Right cardiac atrium (tissue), 5 donors: ENCODE measurements around the gene UPB1. TPM values are rescaled to one million over a fixed set of nuclear protein-coding genes. Genes with fewer than 3 reads are reported as not detected.

Experiments
- ATAC-seq, 2 donors: fragments of 200-7000 bp; cut with Tn5 transposase; one replicate each; pipeline versions ENCODE4 v1.8.0 to v1.9.1; 2020; ENCODE audit warnings: moderate library complexity in 2 of 2, mild to moderate bottlenecking in 1 of 2
- DNase-seq, 3 donors: peaks; one replicate each; pipeline ENCODE4 v3.0.0-alpha.2; 2020
- H3K27ac ChIP-seq: one replicate; pipeline ENCODE4 v1.5.1; 2013; ENCODE audit warnings: mild to moderate bottlenecking, low read length, control low read depth, moderate library complexity
- H3K27me3 ChIP-seq: one replicate; pipeline ENCODE4 v1.6.1; 2013; ENCODE audit not compliant: control insufficient read depth, insufficient read depth
- H3K4me1 ChIP-seq: one replicate; pipeline ENCODE4 v1.6.1; 2013; ENCODE audit warnings: low read length; ENCODE audit not compliant: control insufficient read depth, insufficient read depth
- H3K4me3 ChIP-seq: one replicate; pipeline ENCODE4 v1.5.1; 2013; ENCODE audit warnings: low read length, control low read depth
- H3K9me3 ChIP-seq: one replicate; pipeline ENCODE4 v1.6.1; 2013; ENCODE audit warnings: low read length; ENCODE audit not compliant: control insufficient read depth
- WGBS: extraction: QIAGEN DNeasy Blood & Tissue Kit; methylation state at CpG from one replicate; pipeline ENCODE4 v1.1.7; 2013; 5-methylcytosine and 5-hydroxymethylcytosine counted together
- intact Hi-C, 4 donors: fragments of 100-400 bp; cut with DNase I; formaldehyde crosslinking; loops; one replicate each; pipeline versions ENCODE4 v1.11.0 to v1.14.0; 2022 to 2023
- polyA plus RNA-seq: library from polyadenylated mRNA; stranded (reverse); fragments of 200-250 nt; gene quantifications from one replicate; pipeline ENCODE4 v1.2.3, GENCODE V29; 2013
- total RNA-seq, 4 donors: library from RNA; stranded (reverse); fragmentation: NEBNext Ultra II Directional; extraction: Animal tissue kit (Norgen Biotek cat#: 25700); gene quantifications; one replicate each; pipeline ENCODE4 v1.2.1, GENCODE V29; 2021
- donor health status: healthy with polysubstance abuse.
- donor health status: DM: no; HTN: yes; CAD: no.
- donor health status: DM: no; HTN: no; CAD: no.
- donor health status: DM: no; HTN: yes; CAD: no; lungs with severe emphysema.
- donor health status: DM: yes; HTN: yes; CAD: no.

The UPB1 gene
- total and polyA plus RNA-seq, 5 donors: 1.8 to 6.6 (median 2.8) TPM

GRCh38 chr22:24516301-24516737, 21.2 kb downstream of the UPB1 start:
- H3K4me1 ChIP-seq: peaks cover 2% of the 10 kb centered on the region
- no peaks in the 10 kb centered on the region for H3K27me3 ChIP-seq
- no peak for ATAC-seq
- H3K4me3 ChIP-seq: no peak overlapping the region
- H3K27ac ChIP-seq: no peak overlapping the region
- 32% methylated on average over 3 of the region's 3 CpGs for WGBS
- no peak for DNase-seq
- intact Hi-C loops: loop anchor here in 3 of 4 donors (5.0 to 10.0 kb wide), 3 partner anchors 89 to 94 kb away; partner anchors contain the start of gene ADORA2A (in 2 of the 3)
- H3K9me3 ChIP-seq: no peaks in the 10 kb centered on the region

GRCh38 chr22:24517446-24517845, 22.3 kb downstream of the UPB1 start:
- Histone ChIP-seq H3K9me3 (no peaks in the 10 kb centered on the region), H3K27me3 (no peaks in the 10 kb centered on the region), H3K4me3 (no peak overlapping the region), H3K4me1 (no peaks in the 10 kb centered on the region), H3K27ac (no peak overlapping the region)
- 90% methylated on average over 2 of the region's 2 CpGs for WGBS
- DNase-seq (no peak), ATAC-seq (no peak)
- intact Hi-C loops: loop anchor here in 3 of 4 donors (5.0 to 10.0 kb wide), 3 partner anchors 90 to 95 kb away; partner anchors contain the start of gene ADORA2A (in 2 of the 3)

- Histone ChIP-seq H3K4me3 (no peak overlapping the region), H3K9me3 (no peaks in the 10 kb centered on the region), H3K27me3 (no peaks in the 10 kb centered on the region), H3K27ac (no peak overlapping the region), H3K4me1 (no peaks in the 10 kb centered on the region)
- DNase-seq (no peak), ATAC-seq (no peak)
- intact Hi-C loops: loop anchor here in 3 of 4 donors (5.0 to 10.0 kb wide), 3 partner anchors 91 to 96 kb away; partner anchors contain the start of gene ADORA2A (in 2 of the 3)
- 92% methylated on average over 3 of the region's 3 CpGs for WGBS
Observed at GRCh38 chr22:24518228-24518627, 23.1 kb downstream of the UPB1 start.

GRCh38 chr22:24518771-24519485, 23.8 kb downstream of the UPB1 start:
- H3K4me1 ChIP-seq: peaks cover 2% of the 10 kb centered on the region
- no peaks in the 10 kb centered on the region for H3K27me3 ChIP-seq
- H3K4me3 ChIP-seq: no peak overlapping the region
- 69% methylated on average over 9 of the region's 9 CpGs for WGBS
- no peak for ATAC-seq
- H3K27ac ChIP-seq: no peak overlapping the region
- intact Hi-C loops: loop anchor here in 3 of 4 donors (5.0 to 10.0 kb wide), 3 partner anchors 92 to 97 kb away; partner anchors contain the start of gene ADORA2A (in 2 of the 3)
- H3K9me3 ChIP-seq: no peaks in the 10 kb centered on the region
- DNase-seq: no peak

GRCh38 chr22:24519496-24519895, 24.4 kb downstream of the UPB1 start:
- Histone ChIP-seq H3K27ac (no peak overlapping the region), H3K4me1 (peaks cover 2% of the 10 kb centered on the region), H3K4me3 (no peak overlapping the region), H3K9me3 (no peaks in the 10 kb centered on the region), H3K27me3 (no peaks in the 10 kb centered on the region)
- intact Hi-C loops: loop anchor here in 3 of 4 donors (5.0 to 10.0 kb wide), 3 partner anchors 92 to 97 kb away; partner anchors contain the start of gene ADORA2A (in 2 of the 3)
- DNase-seq: no peak
- no peak for ATAC-seq
- WGBS: 78% methylated on average over 5 of the region's 5 CpGs

GRCh38 chr22:24521791-24522245, 26.7 kb downstream of the UPB1 start:
- intact Hi-C loops: loop anchor here in 1 of 4 donors (10.0 kb wide), 1 partner anchor 197 kb away; no protein-coding TSS in a partner anchor
- Histone ChIP-seq H3K27ac (no peak overlapping the region), H3K27me3 (no peaks in the 10 kb centered on the region), H3K9me3 (no peaks in the 10 kb centered on the region), H3K4me3 (no peak overlapping the region), H3K4me1 (peaks cover 5% of the 10 kb centered on the region)
- 33% methylated on average over 8 of the region's 8 CpGs for WGBS
- DNase-seq (peak in 1 of 3 donors; percentile 41), ATAC-seq (peak; percentile 48 to 53)

- Histone ChIP-seq H3K27ac (no peak overlapping the region), H3K9me3 (no peaks in the 10 kb centered on the region), H3K27me3 (no peaks in the 10 kb centered on the region), H3K4me1 (peaks cover 5% of the 10 kb centered on the region), H3K4me3 (no peak overlapping the region)
- DNase-seq (peak in 1 of 3 donors; percentile 61), ATAC-seq (peak; percentile 55 to 65)
- intact Hi-C loops: loop anchor here in 1 of 4 donors (10.0 kb wide), 1 partner anchor 199 kb away; no protein-coding TSS in a partner anchor
- 45% methylated on average over 2 of the region's 2 CpGs for WGBS
Observed at GRCh38 chr22:24523873-24524272, 28.7 kb downstream of the UPB1 start.

- intact Hi-C loops: loop anchor here in 3 of 4 donors (5.0 to 10.0 kb wide), 3 partner anchors 198 to 203 kb away; no protein-coding TSS in a partner anchor
- 15% methylated on average over 12 of the region's 12 CpGs for WGBS
- Histone ChIP-seq H3K27me3 (no peaks in the 10 kb centered on the region), H3K4me1 (peaks cover 5% of the 10 kb centered on the region), H3K4me3 (no peak overlapping the region), H3K27ac (no peak overlapping the region), H3K9me3 (no peaks in the 10 kb centered on the region)
- ATAC-seq: peak; percentile 68 to 83
- DNase-seq: peak; percentile 78 to 93 (median 87)
Observed at GRCh38 chr22:24525416-24526037, 30.4 kb downstream of the UPB1 start.

GRCh38 chr22:24526191-24526590, 31.1 kb downstream of the UPB1 start:
- H3K9me3 ChIP-seq: no peaks in the 10 kb centered on the region
- intact Hi-C loops: loop anchor here in 3 of 4 donors (5.0 to 10.0 kb wide), 3 partner anchors 199 to 204 kb away; no protein-coding TSS in a partner anchor
- ATAC-seq: no peak
- no peak overlapping the region for H3K4me3 ChIP-seq
- DNase-seq: no peak
- no peak overlapping the region for H3K27ac ChIP-seq
- peaks cover 5% of the 10 kb centered on the region for H3K4me1 ChIP-seq
- 78% methylated on average over 2 of the region's 2 CpGs for WGBS
- H3K27me3 ChIP-seq: no peaks in the 10 kb centered on the region

- no peak overlapping the region for H3K27ac ChIP-seq
- intact Hi-C loops: loop anchor here in 3 of 4 donors (5.0 to 10.0 kb wide), 3 partner anchors 203 to 208 kb away; no protein-coding TSS in a partner anchor
- H3K27me3 ChIP-seq: no peaks in the 10 kb centered on the region
- WGBS: 83% methylated on average over 2 of the region's 2 CpGs
- no peaks in the 10 kb centered on the region for H3K9me3 ChIP-seq
- peaks cover 2% of the 10 kb centered on the region for H3K4me1 ChIP-seq
- DNase-seq (no peak), ATAC-seq (no peak)
- no peak overlapping the region for H3K4me3 ChIP-seq
Observed at GRCh38 chr22:24529898-24530297, 34.8 kb downstream of the UPB1 start.
